ENCODE measurements around the gene CBLN1.

CBLN1 gene

GRCh38 chr16:49281480-49281842 lies at the start of gene CBLN1:
Gene CBLN1 (minus strand): TSS chr16:49281838. CDS start chr16:49281465, 373 bp downstream.
- DNase-seq (ENCODE audit: low read depth) = no peak

GRCh38 chr16:49330562-49331201 lies 49.0 kb upstream of the CBLN1 start:
- DNase-seq (ENCODE audit: low read depth) = no peak

GRCh38 chr16:49328325-49328724 lies 46.7 kb upstream of the CBLN1 start:
- DNase-seq (ENCODE audit: low read depth) = no peak

GRCh38 chr16:49327466-49327865 lies 45.8 kb upstream of the CBLN1 start:
- DNase-seq (ENCODE audit: low read depth) = no peak

GRCh38 chr16:49324703-49325102 lies 43.1 kb upstream of the CBLN1 start:
- no peak for DNase-seq (ENCODE audit: low read depth)

- no peak for DNase-seq (ENCODE audit: low read depth)
These were observed 34.0 kb upstream of the CBLN1 start for GRCh38 chr16:49315602-49316001.

GRCh38 chr16:49312389-49312985 lies 30.8 kb upstream of the CBLN1 start:
- no peak for DNase-seq (ENCODE audit: low read depth)

GRCh38 chr16:49311823-49312222 lies 30.2 kb upstream of the CBLN1 start:
- DNase-seq (ENCODE audit: low read depth) = no peak

- no peak for DNase-seq (ENCODE audit: low read depth)
These were observed 25.5 kb upstream of the CBLN1 start for GRCh38 chr16:49307176-49307575.

- no peak for DNase-seq (ENCODE audit: low read depth)
These were observed 23.8 kb upstream of the CBLN1 start for GRCh38 chr16:49305406-49305805.

- no peak for DNase-seq (ENCODE audit: low read depth)
These were observed 10.8 kb upstream of the CBLN1 start for GRCh38 chr16:49292413-49292812.

GRCh38 chr16:49287572-49287971 lies 5.9 kb upstream of the CBLN1 start:
- no peak for DNase-seq (ENCODE audit: low read depth)

- DNase-seq (ENCODE audit: low read depth) = no peak
These were observed 3.3 kb upstream of the CBLN1 start for GRCh38 chr16:49284962-49285361.

- no peak for DNase-seq (ENCODE audit: low read depth)
These were observed 1.9 kb upstream of the CBLN1 start for GRCh38 chr16:49283376-49284049.

- no peak for DNase-seq (ENCODE audit: low read depth)
These were observed 1.2 kb upstream of the CBLN1 start for GRCh38 chr16:49282690-49283375.

GRCh38 chr16:49281843-49282642 lies 405 bp upstream of the CBLN1 start:
- no peak for DNase-seq (ENCODE audit: low read depth)

- DNase-seq (ENCODE audit: low read depth) = no peak
These were observed 732 bp downstream of the CBLN1 start for GRCh38 chr16:49280841-49281371.

- no peak for DNase-seq (ENCODE audit: low read depth)
These were observed 1.4 kb downstream of the CBLN1 start for GRCh38 chr16:49280105-49280741.

- DNase-seq (ENCODE audit: low read depth) = no peak
These were observed 2.5 kb downstream of the CBLN1 start for GRCh38 chr16:49278944-49279725.

- DNase-seq (ENCODE audit: low read depth) = no peak
These were observed 3.1 kb downstream of the CBLN1 start for GRCh38 chr16:49278567-49278827.
